PC-9 (cell line): Measurements from ENCODE around the gene COASY. TPM values are rescaled to one million over a fixed set of nuclear protein-coding genes. Genes with fewer than 3 reads are reported as not detected.
A peak's percentile ranks its signal among the peaks of the same experiment; 100 is the strongest.

Source experiments
- BruUV-seq: library from RNA; stranded (reverse); fragments of 400-500 nt; replicated peaks from 2 replicates; lab custom pipeline; 2021; lab: Mats Ljungman, UMichigan
- CTCF ChIA-PET: fragments of 300-600 bp; sonication (Branson Sonifier 250); formaldehyde crosslinking; loops from one replicate; lab custom pipeline; 2022; ENCODE audit warnings: antibody characterized with exemption; lab: Charles Lee
- POLR2A ChIA-PET: fragments of 300-600 bp; sonication (Branson Sonifier 250); formaldehyde crosslinking; loops from one replicate; lab custom pipeline; 2022; ENCODE audit warnings: antibody characterized with exemption; ENCODE audit not compliant: unreplicated experiment; lab: Charles Lee
- DNase-seq, 2 experiments: peaks; one replicate each; pipeline versions ENCODE4 v3.0.0 to v3.0.0-alpha.2; 2015 to 2022; ENCODE audit warnings: mixed read lengths in 1 of 2
- H2AFZ ChIP-seq: fragments of 200-600 bp; sonication (generic); 2 replicates; pipeline ENCODE4 v1.8.1; 2017; ENCODE audit warnings: antibody characterized with exemption
- H3F3A ChIP-seq: fragments of 200-600 bp; sonication (generic); 2 replicates; pipeline ENCODE4 v1.8.1; 2017; ENCODE audit warnings: antibody characterized with exemption, mild to moderate bottlenecking, low read depth; ENCODE audit not compliant: insufficient read depth
- H3K27ac ChIP-seq: fragments of 200-600 bp; sonication (generic); 2 replicates; pipeline ENCODE4 v1.6.1; 2016; ENCODE audit warnings: mixed run types
- H3K27me3 ChIP-seq: fragments of 200-600 bp; sonication (generic); 2 replicates; pipeline ENCODE4 v1.6.1; 2016; ENCODE audit warnings: low read depth, mixed run types; ENCODE audit not compliant: insufficient read depth
- H3K36me3 ChIP-seq: fragments of 200-600 bp; sonication (generic); 2 replicates; pipeline ENCODE4 v1.6.1; 2016; ENCODE audit warnings: low read depth, mixed run types
- H3K4me1 ChIP-seq: fragments of 200-600 bp; sonication (generic); replicated peaks from 2 replicates; pipeline ENCODE4 v1.6.1; 2016; ENCODE audit warnings: mixed run types; ENCODE audit not compliant: insufficient read depth
- H3K4me2 ChIP-seq: fragments of 200-600 bp; sonication (generic); 2 replicates; pipeline ENCODE4 v1.6.1; 2017; ENCODE audit warnings: mixed run types
- H3K4me3 ChIP-seq: fragments of 200-600 bp; sonication (generic); 2 replicates; pipeline ENCODE4 v1.6.1; 2016; ENCODE audit warnings: mixed run types
- H3K79me2 ChIP-seq: fragments of 200-600 bp; sonication (generic); 2 replicates; pipeline ENCODE4 v1.6.1; 2017; ENCODE audit warnings: low read depth, mixed run types
- H3K9me2 ChIP-seq: fragments of 200-600 bp; sonication (generic); 2 replicates; pipeline ENCODE4 v1.8.1; 2017; ENCODE audit warnings: mild to moderate bottlenecking; ENCODE audit not compliant: insufficient read depth
- H3K9me3 ChIP-seq: fragments of 200-600 bp; sonication (generic); 2 replicates; pipeline ENCODE4 v1.8.1; 2016; ENCODE audit warnings: low read depth; ENCODE audit not compliant: insufficient read depth
- H4K20me1 ChIP-seq: fragments of 200-600 bp; sonication (generic); 2 replicates; pipeline ENCODE4 v1.8.1; 2017; ENCODE audit not compliant: insufficient read depth
- CTCF ChIP-seq: fragments of 200-600 bp; sonication (generic); conservative IDR thresholded peaks from 2 replicates; pipeline ENCODE4 v1.6.1; 2017; ENCODE audit warnings: mixed run types, antibody characterized with exemption, mild to moderate bottlenecking, moderate library complexity
- EZH2 ChIP-seq: fragments of 200-600 bp; sonication (generic); IDR thresholded peaks from 2 replicates; pipeline ENCODE4 v1.8.0; 2017; ENCODE audit warnings: antibody characterized with exemption, low read depth
- intact Hi-C: fragments of 100-400 bp; cut with micrococcal nuclease; formaldehyde crosslinking; loops from one replicate; pipeline ENCODE4 v1.10.0; 2022; ENCODE audit not compliant: unreplicated experiment
- total RNA-seq: library from RNA; stranded (reverse); gene quantifications from 2 replicates; pipeline ENCODE4 v1.2.3, GENCODE V29; 2021

The COASY gene
- total RNA-seq, 1 experiment from 2014 or later, result 152 TPM

- no peak overlapping the region for H3K4me3 ChIP-seq
- no TSS peak for BruUV-seq
- H2AFZ ChIP-seq, result no peak overlapping the region
- no peaks in the 10 kb centered on the region for H3K79me2 ChIP-seq
- no peaks in the 10 kb centered on the region for H3K36me3 ChIP-seq
- no peak for DNase-seq
- H3K4me2 ChIP-seq, result no peak overlapping the region
- H3K9me2 ChIP-seq, result no peaks in the 10 kb centered on the region
- no peak overlapping the region for H3K27ac ChIP-seq
- no peak for TF ChIP-seq CTCF
- no peak for TF ChIP-seq EZH2
- CTCF ChIA-PET, result no interaction called here
- POLR2A ChIA-PET, result no interaction called here
- H3F3A ChIP-seq, result peaks cover 38% of the 10 kb centered on the region
- intact Hi-C loops, result no loop called here
- H3K4me1 ChIP-seq, result peaks cover 9% of the 10 kb centered on the region
- no peaks in the 10 kb centered on the region for H3K27me3 ChIP-seq
- H4K20me1 ChIP-seq, result no peaks in the 10 kb centered on the region
- no peaks in the 10 kb centered on the region for H3K9me3 ChIP-seq
These were observed 32.9 kb upstream of the COASY start for GRCh38 chr17:42529061-42529460.

DNA sequence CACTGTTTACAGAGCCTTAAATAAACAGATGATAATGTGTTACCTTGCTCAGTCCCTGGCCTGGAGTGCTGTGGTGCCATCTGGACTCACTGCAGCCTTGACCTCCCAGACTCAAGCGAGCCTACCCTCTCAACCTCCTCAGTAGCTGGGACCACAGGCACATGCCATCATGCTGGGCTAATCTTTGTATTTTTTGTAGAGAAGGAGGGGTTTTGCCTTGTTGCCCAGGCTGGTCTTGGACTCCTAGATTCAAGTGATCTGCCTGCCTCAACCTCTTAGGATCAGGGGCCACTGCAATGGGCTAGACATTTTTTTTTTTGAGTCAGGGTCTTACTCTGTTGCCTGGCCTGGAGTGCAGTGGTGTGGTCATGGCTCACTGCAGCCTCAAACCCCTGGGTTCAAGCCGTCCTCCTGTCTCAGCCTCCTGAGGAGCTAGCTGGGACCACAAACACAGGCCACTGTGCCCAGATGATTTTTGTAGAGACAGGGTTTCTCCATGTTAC is 30.9 kb upstream of the COASY start:
- H3K4me2 ChIP-seq, result no peak overlapping the region
- TF ChIP-seq EZH2, result no peak
- no peak for TF ChIP-seq CTCF
- H3K4me1 ChIP-seq, result peaks cover 17% of the 10 kb centered on the region
- no peak overlapping the region for H3K27ac ChIP-seq
- ChIA-PET POLR2A (no interaction called here), CTCF (interaction anchor here (0.6 kb wide), 1 partner anchor 656 kb away, joined by 17 read pairs; no protein-coding TSS in a partner anchor)
- no peaks in the 10 kb centered on the region for H3K79me2 ChIP-seq
- H3F3A ChIP-seq, result peaks cover 39% of the 10 kb centered on the region; the same call in 1 of the 2 replicates
- H3K27me3 ChIP-seq, result no peaks in the 10 kb centered on the region
- no peaks in the 10 kb centered on the region for H3K36me3 ChIP-seq
- DNase-seq, result no peak
- no peak overlapping the region for H2AFZ ChIP-seq
- intact Hi-C loops, result no loop called here
- no TSS peak for BruUV-seq
- no peaks in the 10 kb centered on the region for H3K9me2 ChIP-seq
- no peak overlapping the region for H3K4me3 ChIP-seq
- H3K9me3 ChIP-seq, result no peaks in the 10 kb centered on the region
- no peaks in the 10 kb centered on the region for H4K20me1 ChIP-seq

- no peaks in the 10 kb centered on the region for H3K9me3 ChIP-seq
- intact Hi-C loops, result no loop called here
- BruUV-seq, result no TSS peak
- peaks cover 2% of the 10 kb centered on the region for H3K79me2 ChIP-seq
- H3K4me3 ChIP-seq, result peak overlapping the region; percentile 55; the same call in 1 of the 2 replicates
- H4K20me1 ChIP-seq, result no peaks in the 10 kb centered on the region
- no peaks in the 10 kb centered on the region for H3K9me2 ChIP-seq
- H3K4me2 ChIP-seq, result peak overlapping the region; percentile 80
- H3K27me3 ChIP-seq, result no peaks in the 10 kb centered on the region
- peak in 1 of 2 experiments; percentile 55 for DNase-seq
- H3K4me1 ChIP-seq, result peaks cover 17% of the 10 kb centered on the region
- no peaks in the 10 kb centered on the region for H3K36me3 ChIP-seq
- no peak overlapping the region for H3K27ac ChIP-seq
- POLR2A ChIA-PET, result interaction anchor here (0.6 kb wide), 3 partner anchors 11 to 292 kb away, joined by 3 to 18 read pairs (median 11); partner anchors contain the start of gene BECN1
- peak; percentile 53; the same call in 1 of the 2 replicates for TF ChIP-seq CTCF
- TF ChIP-seq EZH2, result no peak
- H3F3A ChIP-seq, result peaks cover 38% of the 10 kb centered on the region; the same call in 1 of the 2 replicates
- H2AFZ ChIP-seq, result peak overlapping the region; percentile 78
- CTCF ChIA-PET, result interaction anchor here (0.6 to 1.1 kb wide), 4 partner anchors 17 to 657 kb away, joined by 4 to 17 read pairs (median 10); partner anchors contain the start of gene IFI35
These were observed 30.2 kb upstream of the COASY start for GRCh38 chr17:42531455-42532354.
